HepG2 (cell line): ENCODE measurements around the gene POU5F1. TPM values are rescaled to one million over a fixed set of nuclear protein-coding genes. Genes with fewer than 3 reads are reported as not detected.
"Not testable (repeated sequence)": the region's sequence is repeated elsewhere in the genome, so short reads cannot be mapped to it uniquely, and the experiment has no call there.

Experiments used
- ATAC-seq: fragments of 200-7000 bp; cut with Tn5 transposase; 3 replicates; pipeline ENCODE4 v1.9.1; 2020; ENCODE audit warnings: mild to moderate bottlenecking, moderate library complexity
- BruUV-seq: library from RNA; stranded (reverse); fragments of 400-500 nt; replicated peaks from 2 replicates; lab custom pipeline; 2021; lab: Mats Ljungman, UMichigan
- CTCF ChIA-PET: fragments of 300-600 bp; formaldehyde crosslinking; extraction: SDS; loops from one replicate; lab custom pipeline; 2021; ENCODE audit warnings: low total read pairs, inconsistent platforms, low intra/inter-chr PET ratio; lab: Yijun Ruan, JAX
- POLR2A ChIA-PET: fragments of 350-600 bp; sonication (Branson Sonifier 250); formaldehyde crosslinking; loops from one replicate; lab custom pipeline; 2020; ENCODE audit warnings: antibody characterized with exemption, inconsistent platforms; lab: Yijun Ruan, JAX
- DNase-seq: peaks from one replicate; pipeline ENCODE4 v3.0.0-alpha.2; 2015; ENCODE audit warnings: low spot score
- FAIRE-seq: peaks from 3 replicates; lab custom pipeline; 2011; peaks lifted over from hg19 to GRCh38; lab: Jason Lieb, UNC
- H2AFZ ChIP-seq: one replicate; pipeline ENCODE4 v1.6.1; 2011; ENCODE audit warnings: low read length, inconsistent platforms
- H3K27ac ChIP-seq: fragments of 300-600 bp; 3 replicates; pipeline ENCODE4 v1.8.0; 2011; ENCODE audit warnings: mixed run types, mild to moderate bottlenecking, mixed read lengths, low read length, inconsistent platforms; ENCODE audit not compliant: insufficient read depth; ENCODE audit errors: extremely low read length
- H3K27me3 ChIP-seq, 2 experiments: fragments of 200-600 bp in 1 of 2; 2 replicates in 1 of 2; 3 replicates in 1 of 2; pipeline versions ENCODE4 v1.6.0 to v1.8.0; 2011; ENCODE audit warnings: low read length in 2 of 2, mild to moderate bottlenecking in 2 of 2, moderate library complexity in 2 of 2, inconsistent platforms in 1 of 2; ENCODE audit not compliant: insufficient read depth in 2 of 2, control insufficient read depth in 1 of 2
- H3K36me3 ChIP-seq, 2 experiments: fragments of 200-600 bp in 1 of 2; replicated peaks in 1 of 2; 2 replicates in 1 of 2; 3 replicates in 1 of 2; pipeline versions ENCODE4 v1.5.1 to v1.8.0; 2011; ENCODE audit warnings: low read length in 2 of 2, inconsistent platforms in 1 of 2; ENCODE audit not compliant: insufficient read depth in 2 of 2, control insufficient read depth in 1 of 2
- H3K4me1 ChIP-seq: 2 replicates; pipeline ENCODE4 v1.5.1; 2012; ENCODE audit warnings: low read length, inconsistent platforms; ENCODE audit not compliant: insufficient read depth
- H3K4me2 ChIP-seq: 2 replicates; pipeline ENCODE4 v1.6.0; 2011; ENCODE audit warnings: low read depth, low read length, inconsistent platforms
- H3K4me3 ChIP-seq, 3 experiments: fragments of 200-600 bp in 1 of 3; sonication (generic), shearing (Covaris generic) in 1 of 3; replicated peaks in 1 of 3; 2 replicates each; pipeline ENCODE4 v1.5.1; 2011 to 2016; ENCODE audit warnings: low read length in 3 of 3, inconsistent platforms in 2 of 3, low read depth in 2 of 3, mild to moderate bottlenecking in 2 of 3, control low read depth in 1 of 3, mixed read lengths in 1 of 3; ENCODE audit not compliant: insufficient read depth in 1 of 3
- H3K79me2 ChIP-seq: one replicate; pipeline ENCODE4 v1.6.1; 2011; ENCODE audit warnings: low read length, inconsistent platforms; ENCODE audit not compliant: insufficient read depth
- H3K9ac ChIP-seq: 2 replicates; pipeline ENCODE4 v1.6.0; 2011; ENCODE audit warnings: mild to moderate bottlenecking, low read depth, low read length, inconsistent platforms; ENCODE audit not compliant: insufficient read depth
- H3K9me3 ChIP-seq: 2 replicates; pipeline ENCODE4 v1.5.1; 2012; ENCODE audit warnings: mild to moderate bottlenecking, low read length
- H4K20me1 ChIP-seq: 2 replicates; pipeline ENCODE4 v1.6.0; 2011; ENCODE audit warnings: inconsistent platforms, mild to moderate bottlenecking, low read length, moderate library complexity; ENCODE audit not compliant: insufficient read depth
- ASH2L ChIP-seq: fragments of 300-600, 200-600 bp; sonication (generic); IDR thresholded peaks from 2 replicates; pipeline ENCODE4 v1.7.0; 2017; ENCODE audit warnings: low read depth, mild to moderate bottlenecking, moderate library complexity, mixed read lengths, low read length; ENCODE audit not compliant: insufficient read length
- GABPB1 ChIP-seq: IDR thresholded peaks from 2 replicates; pipeline ENCODE4 v1.6.1; 2016; ENCODE audit warnings: mild to moderate bottlenecking, missing genetic modification reagents, moderate library complexity, missing compliant biosample characterization
- KMT2B ChIP-seq: IDR thresholded peaks from 2 replicates; pipeline ENCODE4 v1.6.1; 2016; ENCODE audit warnings: missing genetic modification reagents, missing compliant biosample characterization
- MXI1 ChIP-seq: IDR thresholded peaks from 3 replicates; pipeline ENCODE4 v1.6.1; 2012; ENCODE audit warnings: low read depth, low read length, inconsistent platforms, borderline replicate concordance
- NR2F1 ChIP-seq, 2 experiments: fragments of 450-650 bp in 1 of 2; formaldehyde crosslinking in 1 of 2; IDR thresholded peaks; 2 replicates each; pipeline versions ENCODE4 v1.5.0 to v1.6.1; 2016 to 2020; ENCODE audit warnings: mild to moderate bottlenecking in 1 of 2, missing compliant biosample characterization in 1 of 2, missing genetic modification reagents in 1 of 2, moderate library complexity in 1 of 2
- RFX5 ChIP-seq: IDR thresholded peaks from 2 replicates; pipeline ENCODE4 v1.6.1; 2011; ENCODE audit warnings: low read depth, low read length, improper control_type of control experiment
- TFDP1 ChIP-seq: IDR thresholded peaks from 2 replicates; pipeline ENCODE4 v1.6.1; 2016; ENCODE audit warnings: missing compliant biosample characterization, missing genetic modification reagents, borderline replicate concordance
- YY1 ChIP-seq: IDR thresholded peaks from 2 replicates; pipeline ENCODE4 v1.6.1; 2011; ENCODE audit warnings: low read length, low read depth, moderate library complexity, mild to moderate bottlenecking; ENCODE audit not compliant: insufficient read depth, insufficient replicate concordance
- ZBTB25 ChIP-seq: IDR thresholded peaks from 2 replicates; pipeline ENCODE4 v1.6.1; 2018; ENCODE audit warnings: missing genetic modification reagents
- ZKSCAN1 ChIP-seq: fragments of 150-350 bp; IDR thresholded peaks from 2 replicates; pipeline ENCODE4 v1.6.1; 2014; ENCODE audit warnings: low read length
- ZNF362 ChIP-seq: sonication (generic); formaldehyde crosslinking; IDR thresholded peaks from 2 replicates; pipeline ENCODE4 v1.4.0; 2020; ENCODE audit warnings: missing genetic modification reagents, mild to moderate bottlenecking, borderline replicate concordance
- ZNF460 ChIP-seq: sonication (generic); formaldehyde crosslinking; IDR thresholded peaks from 2 replicates; pipeline ENCODE4 v1.5.1; 2020; ENCODE audit warnings: missing genetic modification reagents, mild to moderate bottlenecking, borderline replicate concordance
- ZNF510 ChIP-seq: sonication (generic); formaldehyde crosslinking; IDR thresholded peaks from 2 replicates; pipeline ENCODE4 v1.4.0; 2020; ENCODE audit warnings: low read depth, mild to moderate bottlenecking, missing genetic modification reagents
- whole genome bisulfite sequencing: methylation state at CpG from one replicate; pipeline ENCODE4 v1.1.6; 2017; ENCODE audit warnings: low lambda C conversion rate; 5-methylcytosine and 5-hydroxymethylcytosine counted together
- in situ Hi-C: cut with HindIII; loops from 2 replicates; pipeline ENCODE4 v1.10.0; 2017; ENCODE audit warnings: low pct_unique_long_range_greater_than_20kb; ENCODE audit not compliant: extremely low pct_ligation_motif_present
- intact Hi-C: fragments of 100-400 bp; cut with micrococcal nuclease; formaldehyde crosslinking; loops from one replicate; pipeline ENCODE4 v1.10.0; 2022; ENCODE audit not compliant: unreplicated experiment
- polyA plus RNA-seq, 8 experiments: library from polyadenylated mRNA; depleted of rRNA in 3 of 8; stranded (reverse) in 7 of 8; unstranded in 1 of 8; fragments of >200 nt; fragmentation: Illumina TruSeq in 4 of 8; extraction: Trizol in 4 of 8; gene quantifications; 2 replicates each; pipeline versions ENCODE4 v1.2.1 to v1.2.3, GENCODE V29; 2011 to 2016; ENCODE audit warnings: low read depth in 4 of 8, missing spikeins in 1 of 8, mixed read lengths in 1 of 8; ENCODE audit not compliant: insufficient read depth in 1 of 8
- total RNA-seq, 5 experiments: library from RNA; depleted of rRNA; stranded (reverse); fragments of >200 nt; fragmentation: Illumina TruSeq; extraction: Trizol; gene quantifications; 2 replicates each; pipeline ENCODE4 v1.2.3, GENCODE V29; 2016; ENCODE audit warnings: low read depth in 1 of 5
- TF ChIP-seq, protein P1 (sequence below): sonication (generic); formaldehyde crosslinking; IDR thresholded peaks from 2 replicates; pipeline ENCODE4 v1.5.1; 2020; ENCODE audit warnings: mild to moderate bottlenecking, missing genetic modification reagents, moderate library complexity
- TF ChIP-seq, protein P2 (sequence below): sonication (generic); formaldehyde crosslinking; IDR thresholded peaks from 2 replicates; pipeline ENCODE4 v1.8.1; 2023; ENCODE audit warnings: mild to moderate bottlenecking, inconsistent platforms, moderate library complexity, missing genetic modification reagents, borderline replicate concordance

Gene POU5F1
- total and polyA plus RNA-seq, 2 of the 13 experiments (the other 11 are each of a cell fraction or from before 2014, with no cell fraction given): 2.5 to 7.2 TPM

DNA sequence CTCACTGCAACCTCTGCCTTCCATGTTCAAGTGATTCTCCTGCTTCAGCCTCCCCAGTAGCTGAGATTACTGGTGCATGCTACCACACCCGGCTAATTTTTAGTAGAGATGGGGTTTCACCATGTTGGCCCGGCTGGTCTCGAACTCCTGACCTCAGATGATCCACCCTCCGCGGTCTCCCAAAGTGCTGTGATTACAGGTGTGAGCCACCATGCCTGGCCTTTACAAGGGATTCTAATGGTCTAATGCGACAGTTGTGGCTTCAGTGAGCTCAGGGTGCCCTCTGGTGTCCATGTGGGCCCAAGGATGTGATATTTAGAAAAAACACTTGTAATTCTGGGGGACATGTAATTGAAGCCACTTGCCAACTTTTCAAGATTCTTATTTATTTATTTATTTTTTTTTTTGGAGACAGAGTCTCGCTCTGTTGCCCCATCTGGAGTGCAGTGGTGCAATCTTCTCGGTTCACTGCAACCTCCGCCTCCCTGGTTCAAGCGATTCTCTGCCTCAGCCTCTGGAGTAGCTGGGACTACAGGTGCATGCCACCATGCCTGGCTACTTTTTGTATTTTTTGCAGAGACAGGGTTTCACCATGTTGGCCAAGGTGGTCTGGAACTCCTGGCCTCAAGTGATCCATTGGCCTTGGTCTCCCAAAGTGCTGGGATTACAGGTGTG is 22.1 kb upstream of the POU5F1 start:
- peak; percentile 68 for ATAC-seq
- not testable (repeated sequence) for H3K9ac ChIP-seq, H4K20me1 ChIP-seq, H3K4me2 ChIP-seq, H3K27ac ChIP-seq, H3K27me3 ChIP-seq, H3K79me2 ChIP-seq, H3K4me3 ChIP-seq, H3K9me3 ChIP-seq, BruUV-seq, H3K36me3 ChIP-seq, H2AFZ ChIP-seq
- ChIA-PET POLR2A (interaction anchor here (1.2 kb wide), 1 partner anchor 55 kb away, joined by 4 read pairs; no protein-coding TSS in a partner anchor), CTCF (interaction anchor here (1.2 to 3.5 kb wide), 4 partner anchors 32 to 174 kb away, joined by 4 to 110 read pairs (median 13); partner anchors contain the start of gene PSORS1C2)
- DNase-seq: peak; percentile 89
- intact Hi-C loops (loop anchor here (1.0 to 2.0 kb wide), 2 partner anchors 34 to 55 kb away; partner anchors contain the start of gene TCF19), in situ Hi-C loops (loop anchor here (5.0 kb wide), 2 partner anchors 55 to 175 kb away; partner anchors contain the start of gene PSORS1C2)
- WGBS: 27% methylated on average over 10 of the region's 10 CpGs
- H3K4me1 ChIP-seq: peaks cover 28% of the 10 kb centered on the region
- peak; percentile 71 for FAIRE-seq
- TF ChIP-seq YY1 (peak; percentile 30), ZKSCAN1 (peak; percentile 44; the same call in 1 of the 2 replicates), ZNF460 (CRISPR knock-in tag) (peak; percentile 99), GABPB1 (CRISPR knock-in tag) (peak; percentile 30; the same call in 1 of the 2 replicates), ZBTB25 (peak; percentile 84), RFX5 (peak; percentile 28; the same call in 1 of the 2 replicates), MXI1 (0 out of 3 replicates have a peak, but pooled peaks have one; percentile 20), KMT2B (CRISPR knock-in tag) (peak; percentile 55; the same call in 1 of the 2 replicates), NR2F1 (CRISPR knock-in tag; IDR thresholded peaks at IDR 0.05) (0 out of 4 replicates have a peak, but pooled peaks of 1 of the 2 experiments have one; percentile 28), ZNF510 (CRISPR knock-in tag) (0 out of 2 replicates have a peak, but pooled peaks have one; percentile 26), TFDP1 (0 out of 2 replicates have a peak, but pooled peaks have one; percentile 20), ASH2L (peak; percentile 32), ZNF362 (peak; percentile 79)
- TF ChIP-seq, protein P1, sequence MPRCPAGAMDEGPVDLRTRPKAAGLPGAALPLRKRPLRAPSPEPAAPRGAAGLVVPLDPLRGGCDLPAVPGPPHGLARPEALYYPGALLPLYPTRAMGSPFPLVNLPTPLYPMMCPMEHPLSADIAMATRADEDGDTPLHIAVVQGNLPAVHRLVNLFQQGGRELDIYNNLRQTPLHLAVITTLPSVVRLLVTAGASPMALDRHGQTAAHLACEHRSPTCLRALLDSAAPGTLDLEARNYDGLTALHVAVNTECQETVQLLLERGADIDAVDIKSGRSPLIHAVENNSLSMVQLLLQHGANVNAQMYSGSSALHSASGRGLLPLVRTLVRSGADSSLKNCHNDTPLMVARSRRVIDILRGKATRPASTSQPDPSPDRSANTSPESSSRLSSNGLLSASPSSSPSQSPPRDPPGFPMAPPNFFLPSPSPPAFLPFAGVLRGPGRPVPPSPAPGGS (CRISPR knock-in tag): 0 out of 2 replicates have a peak, but pooled peaks have one; percentile 68
- TF ChIP-seq, protein P2, sequence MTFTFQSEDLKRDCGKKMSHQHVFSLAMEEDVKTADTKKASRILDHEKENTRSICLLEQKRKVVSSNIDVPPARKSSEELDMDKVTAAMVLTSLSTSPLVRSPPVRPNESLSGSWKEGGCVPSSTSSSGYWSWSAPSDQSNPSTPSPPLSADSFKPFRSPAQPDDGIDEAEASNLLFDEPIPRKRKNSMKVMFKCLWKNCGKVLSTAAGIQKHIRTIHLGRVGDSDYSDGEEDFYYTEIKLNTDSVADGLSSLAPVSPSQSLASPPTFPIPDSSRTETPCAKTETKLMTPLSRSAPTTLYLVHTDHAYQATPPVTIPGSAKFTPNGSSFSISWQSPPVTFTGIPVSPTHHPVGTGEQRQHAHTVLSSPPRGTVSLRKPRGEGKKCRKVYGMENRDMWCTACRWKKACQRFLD: 0 out of 2 replicates have a peak, but pooled peaks have one; percentile 38
